ENCODE data around the gene CHMP6.

The CHMP6 gene

DNA sequence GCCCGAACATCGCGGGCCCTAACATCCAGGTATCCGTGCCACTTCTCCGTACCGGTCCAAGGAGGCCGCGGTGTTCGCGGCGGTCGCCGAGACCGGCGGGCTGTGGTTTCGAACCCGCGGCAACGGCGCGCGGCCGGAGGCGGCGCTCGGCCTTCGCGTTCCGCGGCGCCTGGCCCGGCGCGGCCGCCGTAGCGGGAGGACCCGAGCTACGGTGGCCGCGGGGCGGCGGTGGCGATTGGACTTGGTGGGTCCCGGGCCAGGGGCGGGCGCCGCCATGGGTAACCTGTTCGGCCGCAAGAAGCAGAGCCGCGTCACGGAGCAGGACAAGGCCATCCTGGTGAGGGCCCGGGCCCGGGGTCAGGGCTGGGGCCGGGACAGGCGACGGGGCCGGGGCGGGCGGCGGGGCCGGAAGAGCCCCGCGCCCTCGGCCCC, at the start of gene CHMP6:
TSS of gene CHMP6 (plus strand) at position 197 of the 432 bp plus-strand sequence. CDS start at position 275, 78 bp downstream.
- peak within 1 kb of the TSS; percentile 64 for H3K4me3 ChIP-seq (ENCODE audit: low read depth, low read length)
- TF ChIP-seq MYC (IDR thresholded peaks at IDR 0.05; ENCODE audit: low read depth, low read length) (no peak), CTCF (IDR thresholded peaks at IDR 0.05; ENCODE audit: low read depth, low read length) (no peak), MAX (IDR thresholded peaks at IDR 0.05; ENCODE audit: low read depth, low read length) (no peak), POLR2A (IDR thresholded peaks at IDR 0.05; ENCODE audit: extremely low read depth, insufficient read length) (peak; percentile 45)
- peak; percentile 84 for DNase-seq (ENCODE audit: low read depth)

DNA sequence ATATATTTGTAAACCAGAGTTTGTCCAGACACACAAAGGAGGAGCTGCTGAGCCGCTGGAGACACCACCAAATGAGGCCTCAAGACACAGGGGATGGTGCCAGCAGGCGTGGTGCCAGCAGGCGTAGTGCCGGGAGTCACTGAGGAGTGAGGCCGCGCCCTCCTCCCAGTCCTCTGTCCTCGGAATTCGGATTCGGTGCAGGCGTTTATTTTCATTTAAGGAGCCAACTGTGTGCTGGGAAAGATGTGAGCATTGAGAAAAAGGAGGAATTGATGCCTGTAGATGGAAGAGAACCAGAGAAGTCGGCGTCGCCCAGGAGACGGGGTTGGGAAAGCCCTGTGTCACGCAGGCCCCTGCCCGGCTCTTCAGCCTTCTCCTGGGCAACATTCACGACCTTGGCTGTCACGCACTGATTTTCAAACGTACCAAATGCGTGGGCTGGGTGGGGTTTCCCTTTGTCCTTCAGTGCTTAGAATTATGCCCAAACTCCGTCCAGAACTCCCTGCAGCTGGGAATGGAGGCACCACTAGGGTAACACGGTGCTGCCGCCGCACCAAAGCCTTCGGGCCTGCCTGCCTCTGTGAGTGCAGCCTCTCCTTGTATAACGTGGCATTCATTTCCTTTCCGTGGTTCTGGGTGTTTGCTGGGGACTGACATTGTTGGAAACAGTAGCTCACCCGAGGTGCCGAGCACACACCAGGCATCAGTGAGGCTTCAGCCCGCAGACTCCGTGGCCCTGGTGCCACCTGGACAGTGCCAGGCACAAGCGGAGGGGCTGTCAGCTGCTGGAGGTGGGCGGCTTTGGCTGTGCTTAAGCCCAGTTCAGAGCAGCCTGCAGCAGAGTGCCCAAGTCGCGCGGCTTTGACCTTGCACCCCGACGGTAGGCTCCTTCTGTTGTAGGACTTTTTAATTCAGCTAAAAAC, 49.0 kb upstream of the CHMP6 start:
- DNase-seq (ENCODE audit: low read depth), result no peak
- H3K4me3 ChIP-seq (ENCODE audit: low read depth, low read length), result no peak overlapping the region
- TF ChIP-seq MAX (IDR thresholded peaks at IDR 0.05; ENCODE audit: low read depth, low read length) (no peak), POLR2A (IDR thresholded peaks at IDR 0.05; ENCODE audit: extremely low read depth, insufficient read length) (no peak), MYC (IDR thresholded peaks at IDR 0.05; ENCODE audit: low read depth, low read length) (no peak), CTCF (IDR thresholded peaks at IDR 0.05; ENCODE audit: low read depth, low read length) (no peak)

DNA sequence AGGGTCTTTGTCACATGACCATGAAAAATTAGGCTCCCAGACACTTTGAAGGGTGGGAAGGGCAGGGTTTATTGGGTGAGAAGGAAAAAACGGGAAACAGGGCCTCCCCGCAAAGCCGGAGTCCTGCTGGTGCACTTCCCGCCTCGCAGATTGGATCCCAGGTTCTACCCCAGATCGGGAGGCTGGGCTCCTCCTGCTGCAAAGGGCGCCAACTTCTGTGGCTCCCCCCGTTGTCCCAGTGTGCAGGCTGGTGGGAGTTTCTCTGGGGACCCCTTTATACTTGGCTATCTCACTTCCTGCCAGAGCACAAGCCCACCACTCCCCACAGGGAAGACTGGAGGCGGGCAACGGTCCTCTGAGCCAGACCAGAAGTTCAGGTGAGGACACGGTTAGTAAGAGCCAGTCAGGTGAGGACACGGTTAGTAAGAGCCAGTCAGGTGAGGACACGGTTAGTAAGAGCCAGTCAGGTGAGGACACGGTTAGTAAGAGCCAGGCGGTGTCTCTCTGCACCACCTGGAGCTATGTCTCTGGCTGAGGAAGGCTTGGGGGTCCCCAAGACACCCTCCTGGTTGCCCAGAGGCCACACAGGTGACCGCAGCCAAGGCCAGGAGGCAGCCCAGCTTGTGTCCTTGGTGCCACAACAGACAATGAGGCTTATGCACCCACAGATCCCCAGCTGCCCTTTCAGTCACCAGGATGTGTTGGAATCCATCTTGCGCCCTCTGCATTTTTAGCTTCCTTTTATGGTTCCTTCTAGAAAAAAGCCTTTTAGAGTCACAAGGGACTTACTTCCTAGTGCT, 48.1 kb upstream of the CHMP6 start:
- H3K4me3 ChIP-seq (ENCODE audit: low read depth, low read length), result no peak overlapping the region
- no peak for TF ChIP-seq MYC (IDR thresholded peaks at IDR 0.05; ENCODE audit: low read depth, low read length)
- no peak for TF ChIP-seq MAX (IDR thresholded peaks at IDR 0.05; ENCODE audit: low read depth, low read length)
- TF ChIP-seq CTCF (IDR thresholded peaks at IDR 0.05; ENCODE audit: low read depth, low read length), result no peak
- no peak for TF ChIP-seq POLR2A (IDR thresholded peaks at IDR 0.05; ENCODE audit: extremely low read depth, insufficient read length)
- no peak for DNase-seq (ENCODE audit: low read depth)

DNA sequence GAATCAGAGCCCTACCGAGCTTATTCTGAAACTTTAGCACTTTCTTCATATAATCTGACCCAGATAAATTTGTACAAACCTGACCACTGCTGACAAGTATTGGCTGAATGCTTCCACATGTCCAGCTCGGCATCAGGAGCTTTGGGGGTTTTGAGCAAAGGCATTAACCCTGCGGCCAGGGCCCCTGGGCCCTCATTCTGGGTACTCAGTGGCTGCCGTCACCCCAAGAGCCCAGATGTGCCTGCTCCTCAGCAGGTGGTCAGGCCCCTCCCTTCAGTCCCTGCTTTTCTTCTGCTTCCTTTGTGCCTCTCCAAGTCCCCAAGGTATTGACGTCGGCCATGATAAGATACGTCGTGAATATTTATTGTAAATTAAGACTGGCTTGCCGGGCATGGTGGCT, 47.3 kb upstream of the CHMP6 start:
- TF ChIP-seq MAX (IDR thresholded peaks at IDR 0.05; ENCODE audit: low read depth, low read length) (no peak), POLR2A (IDR thresholded peaks at IDR 0.05; ENCODE audit: extremely low read depth, insufficient read length) (no peak), CTCF (IDR thresholded peaks at IDR 0.05; ENCODE audit: low read depth, low read length) (no peak), MYC (IDR thresholded peaks at IDR 0.05; ENCODE audit: low read depth, low read length) (no peak)
- H3K4me3 ChIP-seq (ENCODE audit: low read depth, low read length), result no peak overlapping the region
- no peak for DNase-seq (ENCODE audit: low read depth)

GRCh38 chr17:80945736-80946135, 45.9 kb upstream of the CHMP6 start:
- H3K4me3 ChIP-seq (ENCODE audit: low read depth, low read length), result no peak overlapping the region
- DNase-seq (ENCODE audit: low read depth), result no peak
- TF ChIP-seq CTCF (IDR thresholded peaks at IDR 0.05; ENCODE audit: low read depth, low read length), result no peak
- no peak for TF ChIP-seq MAX (IDR thresholded peaks at IDR 0.05; ENCODE audit: low read depth, low read length)
- TF ChIP-seq POLR2A (IDR thresholded peaks at IDR 0.05; ENCODE audit: extremely low read depth, insufficient read length), result no peak
- no peak for TF ChIP-seq MYC (IDR thresholded peaks at IDR 0.05; ENCODE audit: low read depth, low read length)

Measured in NB4 (cell line).